Thyroid gland (tissue), 4 donors: ENCODE results near the gene PROX2. TPM values are rescaled to one million over a fixed set of nuclear protein-coding genes. Genes with fewer than 3 reads are reported as not detected.
A peak's percentile ranks its signal among the peaks of the same experiment; 100 is the strongest.

Source experiments
- DNase-seq, 2 donors: peaks; one replicate each; pipeline ENCODE4 v3.0.0-alpha.2; 2019
- H3K27ac ChIP-seq, 3 donors: fragments of 200-600 bp; sonication (generic); 1 replicate in 2 of 3; 2 replicates in 1 of 3; pipeline ENCODE4 v1.5.1; 2016 to 2019; ENCODE audit warnings: mild to moderate bottlenecking in 1 of 3, moderate library complexity in 1 of 3
- H3K27me3 ChIP-seq: fragments of 200-600 bp; sonication (generic); one replicate; pipeline ENCODE4 v1.5.1; 2019
- H3K36me3 ChIP-seq, 2 donors: fragments of 200-600 bp; sonication (generic); one replicate each; pipeline ENCODE4 v1.5.1; 2016 to 2019
- H3K4me1 ChIP-seq, 2 donors: fragments of 200-600 bp; sonication (generic); one replicate each; pipeline ENCODE4 v1.5.1; 2017 to 2019
- H3K4me3 ChIP-seq, 3 donors: fragments of 200-600 bp; sonication (generic); replicated peaks in 1 of 3; 1 replicate in 2 of 3; 2 replicates in 1 of 3; pipeline ENCODE4 v1.5.1; 2016; ENCODE audit warnings: mild to moderate bottlenecking in 1 of 3
- H3K9me3 ChIP-seq: fragments of 200-600 bp; sonication (generic); one replicate; pipeline ENCODE4 v1.5.1; 2017
- CTCF ChIP-seq, 6 experiments: fragments of 200-600 bp in 3 of 6; fragments of 450-650 bp in 3 of 6; sonication (generic) in 3 of 6; IDR thresholded peaks; one replicate each; pipeline ENCODE4 v1.5.1; 2016 to 2019; ENCODE audit warnings: antibody characterized with exemption in 6 of 6, mild to moderate bottlenecking in 2 of 6, inconsistent platforms in 1 of 6, moderate library complexity in 1 of 6
- POLR2A ChIP-seq, 2 donors: fragments of 450-650 bp; IDR thresholded peaks; one replicate each; pipeline ENCODE4 v1.6.1; 2017; ENCODE audit warnings: antibody characterized with exemption in 2 of 2, mild to moderate bottlenecking in 2 of 2, moderate library complexity in 1 of 2
- WGBS, 2 donors: methylation state at CpG; one replicate each; pipeline ENCODE4 v1.1.5; 2017; 5-methylcytosine and 5-hydroxymethylcytosine counted together
- intact Hi-C: fragments of 100-400 bp; cut with DNase I; formaldehyde crosslinking; loops from one replicate; pipeline ENCODE4 v1.15.1; 2023
- total RNA-seq, 4 donors: library from RNA; depleted of rRNA; stranded (reverse); fragments of >200 nt; gene quantifications; one replicate each; pipeline ENCODE4 v1.2.3, GENCODE V29; 2016

The PROX2 gene
- total RNA-seq, 4 donors from 2014 or later = not detected

DNA sequence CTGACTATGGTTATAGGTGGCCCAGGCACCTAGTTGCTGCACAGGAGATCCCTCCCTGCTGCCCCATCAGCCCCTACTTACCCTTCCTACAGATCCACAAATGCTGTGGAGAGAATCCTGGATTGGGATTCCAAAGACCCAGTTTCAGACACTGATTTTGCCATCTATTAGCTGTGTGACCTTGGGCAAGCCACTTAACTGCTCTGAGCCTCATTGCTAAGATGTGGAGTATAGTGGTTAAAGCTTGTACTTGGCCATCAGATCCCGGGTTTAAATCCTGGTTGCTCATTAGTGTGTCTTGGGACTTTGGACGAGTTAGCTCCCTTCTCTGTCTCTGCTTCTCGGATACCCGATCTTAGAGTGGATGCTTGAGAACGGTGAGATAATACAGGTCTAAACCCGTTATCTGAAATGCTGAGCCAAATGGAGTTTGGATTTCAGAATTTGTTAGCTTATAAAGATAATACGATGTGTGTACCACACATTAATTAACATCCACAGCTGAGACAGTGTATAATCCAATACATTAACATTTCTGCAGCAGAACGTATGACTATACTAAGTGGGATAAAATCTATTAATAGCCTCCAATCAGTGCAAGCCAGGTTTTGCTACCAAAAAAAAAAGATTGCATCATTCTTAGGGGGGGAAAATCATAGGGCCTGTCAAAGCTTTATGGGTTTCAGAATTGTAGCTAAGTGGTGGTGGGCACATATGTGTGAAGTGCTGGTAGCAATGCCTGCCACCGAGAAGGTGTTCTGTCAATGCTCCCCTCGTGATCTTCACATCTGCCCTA, 16.0 kb downstream of the PROX2 start:
- TF ChIP-seq CTCF (IDR thresholded peaks at IDR 0.05) (no peak), POLR2A (IDR thresholded peaks at IDR 0.05) (no peak)
- no peaks in the 10 kb centered on the region for H3K36me3 ChIP-seq
- no peak overlapping the region for H3K27ac ChIP-seq
- 72 to 73% methylated on average over 10 of the region's 10 CpGs for WGBS, 2 donors
- intact Hi-C loops = loop anchor here (5.0 kb wide), 2 partner anchors 47 to 227 kb away; no protein-coding TSS in a partner anchor
- no peaks in the 10 kb centered on the region for H3K9me3 ChIP-seq
- no peak for DNase-seq
- no peak overlapping the region for H3K4me3 ChIP-seq
- no peaks in the 10 kb centered on the region for H3K27me3 ChIP-seq
- peaks cover 0 to 14% of the 10 kb centered on the region in 2 donors for H3K4me1 ChIP-seq

DNA sequence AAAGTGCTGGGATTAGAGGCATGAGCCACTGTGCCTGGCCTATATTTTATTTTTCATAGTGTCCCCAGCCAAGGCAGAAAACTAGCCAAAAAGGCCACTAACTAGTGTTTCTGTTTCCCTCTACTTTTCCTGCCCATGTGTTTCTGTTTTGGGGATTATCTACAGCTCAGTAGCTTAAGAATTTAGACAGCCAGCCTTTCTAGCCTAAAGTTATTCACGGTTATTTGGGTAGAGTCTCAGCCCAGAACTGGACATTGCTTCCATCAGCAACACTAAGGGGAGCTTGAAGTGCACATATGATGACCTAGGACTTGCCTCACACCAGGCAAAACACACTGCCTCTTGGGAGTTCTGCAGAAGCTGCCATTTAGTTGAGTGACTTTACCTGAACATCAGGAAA, 17.9 kb downstream of the PROX2 start:
- H3K27me3 ChIP-seq = no peaks in the 10 kb centered on the region
- no peak overlapping the region for H3K27ac ChIP-seq
- H3K9me3 ChIP-seq = no peaks in the 10 kb centered on the region
- no peak overlapping the region for H3K4me3 ChIP-seq
- TF ChIP-seq CTCF (IDR thresholded peaks at IDR 0.05) (no peak), POLR2A (IDR thresholded peaks at IDR 0.05) (no peak)
- 38 to 77% methylated on average over 1 of the region's 1 CpG for WGBS, 2 donors
- H3K4me1 ChIP-seq = peaks cover 15 to 29% of the 10 kb centered on the region in 2 donors
- intact Hi-C loops = no loop called here
- H3K36me3 ChIP-seq = no peaks in the 10 kb centered on the region
- DNase-seq = no peak

DNA sequence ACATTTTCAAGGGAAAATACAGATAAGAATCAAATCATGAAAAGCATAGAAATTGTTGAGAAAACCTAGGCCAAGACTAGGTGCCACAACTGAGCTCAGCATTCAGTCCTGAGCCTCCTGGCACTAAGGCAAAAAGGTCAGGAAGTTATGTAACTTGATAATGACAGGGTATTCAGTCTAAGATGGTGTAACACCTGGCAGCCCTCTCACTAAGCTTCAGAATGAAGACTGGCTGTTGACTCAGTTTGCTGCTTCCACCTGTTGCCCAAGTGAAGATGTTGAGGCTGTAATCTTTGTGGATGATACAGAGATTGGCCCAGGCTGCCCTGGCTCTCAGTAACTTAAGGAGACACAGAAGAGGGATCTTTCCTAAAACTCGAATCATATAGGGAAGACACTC, 19.6 kb downstream of the PROX2 start:
- H3K4me1 ChIP-seq = peaks cover 24 to 38% of the 10 kb centered on the region in 2 donors
- no peak for DNase-seq
- intact Hi-C loops = no loop called here

GRCh38 chr14:74855945-74856344, 20.0 kb downstream of the PROX2 start:
- Histone ChIP-seq H3K27me3 (no peaks in the 10 kb centered on the region), H3K4me3 (no peak overlapping the region), H3K27ac (no peak overlapping the region), H3K4me1 (peaks cover 24 to 37% of the 10 kb centered on the region in 2 donors), H3K36me3 (no peaks in the 10 kb centered on the region), H3K9me3 (no peaks in the 10 kb centered on the region)
- intact Hi-C loops = no loop called here
- WGBS, 2 donors = 73 to 80% methylated on average over 4 of the region's 4 CpGs
- no peak for TF ChIP-seq CTCF (IDR thresholded peaks at IDR 0.05)
- no peak for TF ChIP-seq POLR2A (IDR thresholded peaks at IDR 0.05)
- DNase-seq = no peak

More for the DNA sequence above, 19.6 kb downstream of the PROX2 start:
- 73 to 83% methylated on average over 1 of the region's 1 CpG for WGBS, 2 donors
- TF ChIP-seq POLR2A (IDR thresholded peaks at IDR 0.05) (no peak), CTCF (IDR thresholded peaks at IDR 0.05) (no peak)
- Histone ChIP-seq H3K4me3 (no peak overlapping the region), H3K27me3 (no peaks in the 10 kb centered on the region), H3K36me3 (no peaks in the 10 kb centered on the region), H3K27ac (no peak overlapping the region), H3K9me3 (no peaks in the 10 kb centered on the region)

GRCh38 chr14:74855021-74855420, 20.9 kb downstream of the PROX2 start:
- peaks cover 24 to 33% of the 10 kb centered on the region in 2 donors for H3K4me1 ChIP-seq
- DNase-seq = no peak
- intact Hi-C loops = no loop called here
- 85 to 90% methylated on average over 7 of the region's 7 CpGs for WGBS, 2 donors
- H3K9me3 ChIP-seq = no peaks in the 10 kb centered on the region
- no peak overlapping the region for H3K4me3 ChIP-seq
- no peaks in the 10 kb centered on the region for H3K27me3 ChIP-seq
- H3K36me3 ChIP-seq = no peaks in the 10 kb centered on the region
- TF ChIP-seq POLR2A (IDR thresholded peaks at IDR 0.05) = no peak
- TF ChIP-seq CTCF (IDR thresholded peaks at IDR 0.05) = no peak
- peak overlapping the region in 1 of 3 donors; percentile 89 for H3K27ac ChIP-seq
